Neural cell (in vitro differentiated cells): ENCODE data around the gene RTP4.

ENCODE experiments used
- EP300 ChIP-seq: fragments of 450-650 bp; conservative IDR thresholded peaks from 2 replicates; pipeline ENCODE4 v1.6.1; 2014; ENCODE audit warnings: antibody characterized with exemption, mild to moderate bottlenecking, moderate library complexity; ENCODE audit not compliant: poor library complexity, severe bottlenecking
- EZH2 ChIP-seq: fragments of 200-600, 300-800 bp; shearing (Covaris generic), sonication (generic); IDR thresholded peaks from 2 replicates; pipeline ENCODE4 v1.6.1; 2014; ENCODE audit warnings: antibody characterized with exemption, low read length, borderline replicate concordance, mild to moderate bottlenecking; ENCODE audit not compliant: insufficient read depth, poor library complexity, severe bottlenecking
- POLR2AphosphoS5 ChIP-seq: IDR thresholded peaks from 2 replicates; pipeline ENCODE4 v1.6.1; 2012
- RAD21 ChIP-seq: fragments of 450-650 bp; conservative IDR thresholded peaks from 2 replicates; pipeline ENCODE4 v1.6.1; 2014; ENCODE audit warnings: antibody characterized with exemption, mild to moderate bottlenecking, moderate library complexity
- SMC3 ChIP-seq: fragments of 450-650 bp; conservative IDR thresholded peaks from 2 replicates; pipeline ENCODE4 v1.6.1; 2014; ENCODE audit warnings: antibody characterized with exemption, mild to moderate bottlenecking, moderate library complexity; ENCODE audit not compliant: poor library complexity
- TAF1 ChIP-seq: IDR thresholded peaks from 2 replicates; pipeline ENCODE4 v1.6.1; 2012; ENCODE audit warnings: low read depth
- TF ChIP-seq, protein P1 (sequence below): fragments of 450-650 bp; IDR thresholded peaks from 2 replicates; pipeline ENCODE4 v1.5.1; 2014; ENCODE audit warnings: antibody characterized with exemption, mild to moderate bottlenecking, moderate library complexity; ENCODE audit not compliant: poor library complexity, severe bottlenecking
- TF ChIP-seq, protein P2 (sequence below): IDR thresholded peaks from 2 replicates; pipeline ENCODE4 v1.6.1; 2012; ENCODE audit warnings: borderline replicate concordance

DNA sequence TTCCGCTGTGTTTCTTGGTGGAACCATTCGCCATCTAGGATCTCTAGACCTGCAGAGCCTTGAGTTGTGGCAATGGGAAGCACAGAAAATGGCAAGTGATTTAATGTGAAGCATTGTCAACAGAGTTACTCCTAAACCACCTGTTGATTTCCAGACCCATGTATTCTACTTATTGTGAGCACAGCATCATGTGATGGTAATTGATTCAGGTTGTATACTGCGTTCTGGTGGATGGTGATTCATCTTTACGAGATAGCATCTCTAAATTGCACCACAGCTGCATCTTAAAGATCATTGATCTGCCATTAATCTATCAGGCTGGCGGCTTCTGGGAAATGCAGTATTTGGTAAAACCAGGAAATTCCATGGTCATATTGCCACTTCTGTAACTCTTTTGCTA is 7.4 kb downstream of the RTP4 start:
- TF ChIP-seq TAF1 = no peak
- TF ChIP-seq, protein P1, sequence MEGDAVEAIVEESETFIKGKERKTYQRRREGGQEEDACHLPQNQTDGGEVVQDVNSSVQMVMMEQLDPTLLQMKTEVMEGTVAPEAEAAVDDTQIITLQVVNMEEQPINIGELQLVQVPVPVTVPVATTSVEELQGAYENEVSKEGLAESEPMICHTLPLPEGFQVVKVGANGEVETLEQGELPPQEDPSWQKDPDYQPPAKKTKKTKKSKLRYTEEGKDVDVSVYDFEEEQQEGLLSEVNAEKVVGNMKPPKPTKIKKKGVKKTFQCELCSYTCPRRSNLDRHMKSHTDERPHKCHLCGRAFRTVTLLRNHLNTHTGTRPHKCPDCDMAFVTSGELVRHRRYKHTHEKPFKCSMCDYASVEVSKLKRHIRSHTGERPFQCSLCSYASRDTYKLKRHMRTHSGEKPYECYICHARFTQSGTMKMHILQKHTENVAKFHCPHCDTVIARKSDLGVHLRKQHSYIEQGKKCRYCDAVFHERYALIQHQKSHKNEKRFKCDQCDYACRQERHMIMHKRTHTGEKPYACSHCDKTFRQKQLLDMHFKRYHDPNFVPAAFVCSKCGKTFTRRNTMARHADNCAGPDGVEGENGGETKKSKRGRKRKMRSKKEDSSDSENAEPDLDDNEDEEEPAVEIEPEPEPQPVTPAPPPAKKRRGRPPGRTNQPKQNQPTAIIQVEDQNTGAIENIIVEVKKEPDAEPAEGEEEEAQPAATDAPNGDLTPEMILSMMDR = no peak
- TF ChIP-seq EZH2 = no peak
- TF ChIP-seq EP300 = no peak
- no peak for TF ChIP-seq SMC3
- no peak for TF ChIP-seq POLR2AphosphoS5
- TF ChIP-seq, protein P2, sequence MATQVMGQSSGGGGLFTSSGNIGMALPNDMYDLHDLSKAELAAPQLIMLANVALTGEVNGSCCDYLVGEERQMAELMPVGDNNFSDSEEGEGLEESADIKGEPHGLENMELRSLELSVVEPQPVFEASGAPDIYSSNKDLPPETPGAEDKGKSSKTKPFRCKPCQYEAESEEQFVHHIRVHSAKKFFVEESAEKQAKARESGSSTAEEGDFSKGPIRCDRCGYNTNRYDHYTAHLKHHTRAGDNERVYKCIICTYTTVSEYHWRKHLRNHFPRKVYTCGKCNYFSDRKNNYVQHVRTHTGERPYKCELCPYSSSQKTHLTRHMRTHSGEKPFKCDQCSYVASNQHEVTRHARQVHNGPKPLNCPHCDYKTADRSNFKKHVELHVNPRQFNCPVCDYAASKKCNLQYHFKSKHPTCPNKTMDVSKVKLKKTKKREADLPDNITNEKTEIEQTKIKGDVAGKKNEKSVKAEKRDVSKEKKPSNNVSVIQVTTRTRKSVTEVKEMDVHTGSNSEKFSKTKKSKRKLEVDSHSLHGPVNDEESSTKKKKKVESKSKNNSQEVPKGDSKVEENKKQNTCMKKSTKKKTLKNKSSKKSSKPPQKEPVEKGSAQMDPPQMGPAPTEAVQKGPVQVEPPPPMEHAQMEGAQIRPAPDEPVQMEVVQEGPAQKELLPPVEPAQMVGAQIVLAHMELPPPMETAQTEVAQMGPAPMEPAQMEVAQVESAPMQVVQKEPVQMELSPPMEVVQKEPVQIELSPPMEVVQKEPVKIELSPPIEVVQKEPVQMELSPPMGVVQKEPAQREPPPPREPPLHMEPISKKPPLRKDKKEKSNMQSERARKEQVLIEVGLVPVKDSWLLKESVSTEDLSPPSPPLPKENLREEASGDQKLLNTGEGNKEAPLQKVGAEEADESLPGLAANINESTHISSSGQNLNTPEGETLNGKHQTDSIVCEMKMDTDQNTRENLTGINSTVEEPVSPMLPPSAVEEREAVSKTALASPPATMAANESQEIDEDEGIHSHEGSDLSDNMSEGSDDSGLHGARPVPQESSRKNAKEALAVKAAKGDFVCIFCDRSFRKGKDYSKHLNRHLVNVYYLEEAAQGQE = no peak
- TF ChIP-seq RAD21 = no peak
